ENCODE measurements around the gene KIAA0753. TPM values are rescaled to one million over a fixed set of nuclear protein-coding genes. Genes with fewer than 3 reads are reported as not detected.

The KIAA0753 gene
- total and polyA plus RNA-seq, 2 of the 8 experiments (the other 6 are each of a cell fraction or from before 2014, with no cell fraction given) = 5.0 to 27.1 TPM

- TF ChIP-seq CHD7 (IDR thresholded peaks at IDR 0.05; ENCODE audit: insufficient replicate concordance, low read length) = no peak
- TF ChIP-seq FOSL1 (IDR thresholded peaks at IDR 0.05; ENCODE audit: insufficient read depth, low read depth, low read length) = no peak
- TF ChIP-seq POLR2A (IDR thresholded peaks at IDR 0.05; ENCODE audit: control extremely low read depth in 1 of 2, low read depth in 2 of 2, low read length in 2 of 2) = no peak
- TF ChIP-seq ATF2 (IDR thresholded peaks at IDR 0.05; ENCODE audit: low read length) = no peak
- TF ChIP-seq TEAD4 (IDR thresholded peaks at IDR 0.05; ENCODE audit: low read depth, low read length) = no peak
- TF ChIP-seq ATF3 (IDR thresholded peaks at IDR 0.05; ENCODE audit: insufficient read depth, low read depth, low read length) = no peak
- no peak for TF ChIP-seq EZH2 (IDR thresholded peaks at IDR 0.05; ENCODE audit: low read depth, low read length, severe bottlenecking)
- no peak for TF ChIP-seq SP4 (IDR thresholded peaks at IDR 0.05; ENCODE audit: low read length)
- TF ChIP-seq RBBP5 (IDR thresholded peaks at IDR 0.05; ENCODE audit: borderline replicate concordance, low read depth, low read length) = no peak
- TF ChIP-seq RXRA (IDR thresholded peaks at IDR 0.05; ENCODE audit: insufficient read depth, low read depth, low read length) = no peak
Observed at GRCh38 chr17:6671431-6671830, 30.9 kb upstream of the KIAA0753 start (continued).
